Esophagus muscularis mucosa (tissue), 4 donors: ENCODE results near the gene ANKS1B.

ENCODE experiments used
- CTCF ChIP-seq, 3 experiments: fragments of 200-600 bp in 2 of 3; fragments of 450-650 bp in 1 of 3; sonication (generic) in 2 of 3; IDR thresholded peaks; one replicate each; pipeline ENCODE4 v1.5.1; 2017 to 2019; ENCODE audit warnings: antibody characterized with exemption in 3 of 3, mild to moderate bottlenecking in 2 of 3, moderate library complexity in 1 of 3
- EP300 ChIP-seq: sonication (generic); formaldehyde crosslinking; IDR thresholded peaks from one replicate; pipeline ENCODE4 v1.6.1; 2017; ENCODE audit warnings: antibody characterized with exemption
- POLR2A ChIP-seq: fragments of 450-650 bp; IDR thresholded peaks from one replicate; pipeline ENCODE4 v1.6.1; 2017; ENCODE audit warnings: antibody characterized with exemption, moderate library complexity, mild to moderate bottlenecking, low read depth
- POLR2AphosphoS5 ChIP-seq, 2 donors: sonication (generic); formaldehyde crosslinking; IDR thresholded peaks; one replicate each; pipeline ENCODE4 v1.6.1; 2017; ENCODE audit warnings: antibody characterized with exemption in 2 of 2

GRCh38 chr12:99767809-99768208, 216.9 kb downstream of the ANKS1B start:
- TF ChIP-seq POLR2A (no peak), CTCF (IDR thresholded peaks at IDR 0.05) (peak; percentile 41 to 62 (median 60)), EP300 (no peak), POLR2AphosphoS5 (IDR thresholded peaks at IDR 0.05) (no peak)
